Posterior vena cava (tissue), 2 donors: Measurements from ENCODE around the gene TAF11L8. TPM values are rescaled to one million over a fixed set of nuclear protein-coding genes. Genes with fewer than 3 reads are reported as not detected.
A peak's percentile ranks its signal among the peaks of the same experiment; 100 is the strongest.
"Not testable (repeated sequence)": the region's sequence is repeated elsewhere in the genome, so short reads cannot be mapped to it uniquely, and the experiment has no call there.

Experiments
- DNase-seq: peaks from one replicate; pipeline ENCODE4 v3.0.0-alpha.2; 2020; ENCODE audit warnings: low spot score
- intact Hi-C, 2 donors: fragments of 100-400 bp; cut with DNase I; formaldehyde crosslinking; loops; one replicate each; pipeline versions ENCODE4 v1.14.1 to v1.14.2; 2022 to 2023
- long read RNA-seq, 2 donors: library from polyadenylated mRNA; unstranded; transcript quantifications; one replicate each; pipeline ENCODE4 v2.0.0, GENCODE V29; 2020 to 2021
- total RNA-seq, 2 donors: library from RNA; stranded (reverse); fragmentation: NEBNext Ultra II Directional; extraction: Animal tissue kit (Norgen Biotek cat#: 25700); gene quantifications; one replicate each; pipeline ENCODE4 v1.2.1, GENCODE V29; 2021
- donor health status: DM: yes; HTN: yes; CAD: no.
- donor health status: DM: yes; HTN: yes; CAD: no.

The TAF11L8 gene
- total RNA-seq = not detected
- long read RNA-seq, donor 1 = 0 reads
- long read RNA-seq, donor 2 = 0 reads

- intact Hi-C loops, DNase-seq: not testable (repeated sequence)
These were observed at the start of gene TAF11L8 for GRCh38 chr5:17590860-17591259. TSS of gene TAF11L8 (minus strand) at chr5:17590960.

- intact Hi-C loops = no loop called here
These were observed 43.4 kb upstream of the TAF11L8 start, which contains the start of gene TAF11L14 for GRCh38 chr5:17634160-17634559. TSS of gene TAF11L14 (plus strand) at chr5:17634460.

GRCh38 chr5:17631788-17632187 is 41.0 kb upstream of the TAF11L8 start, which contains the start of gene TAF11L13:
TSS of gene TAF11L13 (plus strand) at chr5:17632088.
- DNase-seq, intact Hi-C loops: not testable (repeated sequence)

More at GRCh38 chr5:17634160-17634559, 43.4 kb upstream of the TAF11L8 start, which contains the start of gene TAF11L14:
- DNase-seq = no peak

- intact Hi-C loops = no loop called here
- no peak for DNase-seq
These were observed 34.9 kb upstream of the TAF11L8 start for GRCh38 chr5:17625686-17626085.

- no peak for DNase-seq
- intact Hi-C loops = no loop called here
These were observed 29.9 kb upstream of the TAF11L8 start for GRCh38 chr5:17620627-17621026.

GRCh38 chr5:17619354-17619753 is 28.6 kb upstream of the TAF11L8 start:
- intact Hi-C loops = no loop called here
- DNase-seq = no peak

- intact Hi-C loops = no loop called here
- DNase-seq = no peak
These were observed 24.3 kb upstream of the TAF11L8 start for GRCh38 chr5:17614872-17615605.

GRCh38 chr5:17610092-17610491 is 19.3 kb upstream of the TAF11L8 start, which contains the start of gene TAF11L12:
TSS of gene TAF11L12 (plus strand) at chr5:17610392.
- peak; percentile 42 for DNase-seq
- intact Hi-C loops = not testable (repeated sequence)

GRCh38 chr5:17607461-17607860 is 16.7 kb upstream of the TAF11L8 start:
- DNase-seq = peak; percentile 23
- intact Hi-C loops = not testable (repeated sequence)

- peak; percentile 69 for DNase-seq
- intact Hi-C loops = no loop called here
These were observed 14.2 kb upstream of the TAF11L8 start for GRCh38 chr5:17604951-17605350.

GRCh38 chr5:17603880-17604279 is 13.1 kb upstream of the TAF11L8 start, which contains the start of gene TAF11L11:
TSS of gene TAF11L11 (plus strand) at chr5:17604183.
- intact Hi-C loops = not testable (repeated sequence)
- DNase-seq = peak; percentile 38

GRCh38 chr5:17597728-17598127 is 7.0 kb upstream of the TAF11L8 start, which contains the start of gene TAF11L10:
TSS of gene TAF11L10 (minus strand) at chr5:17597828.
- intact Hi-C loops, DNase-seq: not testable (repeated sequence)

GRCh38 chr5:17594255-17594654 is 3.5 kb upstream of the TAF11L8 start, which contains the start of gene TAF11L9:
TSS of gene TAF11L9 (minus strand) at chr5:17594394.
- intact Hi-C loops = not testable (repeated sequence)
- peak; percentile 42 for DNase-seq

GRCh38 chr5:17585658-17586057 is 5.1 kb downstream of the TAF11L8 start, which contains the start of gene TAF11L7:
TSS of gene TAF11L7 (minus strand) at chr5:17585758.
- DNase-seq, intact Hi-C loops: not testable (repeated sequence)

Other genes with a start within 250 kb of the TAF11L8 start
- not detected for gene TAF11L2, start 92.7 kb downstream of the TAF11L8 start, total RNA-seq
- not detected for gene TAF11L3, start 72.6 kb downstream of the TAF11L8 start, total RNA-seq
- not detected for gene TAF11L4, start 69.2 kb downstream of the TAF11L8 start, total RNA-seq
- gene TAF11L5, start 65.7 kb downstream of the TAF11L8 start, total RNA-seq = not detected
- not detected for gene TAF11L6, start 62.3 kb downstream of the TAF11L8 start, total RNA-seq
- gene TAF11L7, start 5.2 kb downstream of the TAF11L8 start, total RNA-seq = not detected
- gene TAF11L9, start 3.4 kb upstream of the TAF11L8 start, total RNA-seq = not detected
- gene TAF11L10, start 6.9 kb upstream of the TAF11L8 start, total RNA-seq = not detected
- not detected for gene TAF11L11, start 13.2 kb upstream of the TAF11L8 start, total RNA-seq
- gene TAF11L12, start 19.4 kb upstream of the TAF11L8 start, total RNA-seq = not detected
- not detected for gene TAF11L13, start 41.1 kb upstream of the TAF11L8 start, total RNA-seq
- not detected for gene TAF11L14, start 43.5 kb upstream of the TAF11L8 start, total RNA-seq